K562 (cell line): ENCODE measurements around the gene TXNDC15. TPM values are rescaled to one million over a fixed set of nuclear protein-coding genes. Genes with fewer than 3 reads are reported as not detected.

ENCODE experiments used
- ARID3A ChIP-seq: IDR thresholded peaks from 2 replicates; pipeline ENCODE4 v1.6.1; 2012; ENCODE audit warnings: low read depth, low read length, improper control_type of control experiment, borderline replicate concordance
- CSDE1 ChIP-seq, 2 experiments: fragments of 450-650 bp; IDR thresholded peaks; 2 replicates each; pipeline ENCODE4 v1.6.1; 2016; ENCODE audit warnings: mild to moderate bottlenecking in 1 of 2
- CXXC5 ChIP-seq: fragments of 250-450 bp; sonication (Bioruptor Pico); IDR thresholded peaks from 2 replicates; pipeline ENCODE4 v1.8.0; 2022; ENCODE audit warnings: inconsistent platforms, mild to moderate bottlenecking, moderate library complexity
- ELF1 ChIP-seq: fragments of 200-800 bp; sonication (Bioruptor generic); IDR thresholded peaks from 2 replicates; pipeline ENCODE4 v1.6.1; 2016; ENCODE audit warnings: missing genetic modification characterization, missing compliant biosample characterization
- GABPB2 ChIP-seq: fragments of 250-450 bp; sonication (Bioruptor Pico); conservative IDR thresholded peaks from 2 replicates; pipeline ENCODE4 v1.5.1; 2021; ENCODE audit warnings: mild to moderate bottlenecking
- GTF2E2 ChIP-seq: fragments of 200-800 bp; sonication (Bioruptor generic); IDR thresholded peaks from 2 replicates; pipeline ENCODE4 v1.6.1; 2016; ENCODE audit warnings: missing genetic modification characterization, missing compliant biosample characterization
- HEY1 ChIP-seq: fragments of 250-450 bp; sonication (Bioruptor Pico); IDR thresholded peaks from 2 replicates; pipeline ENCODE4 v1.5.0; 2020; ENCODE audit warnings: mild to moderate bottlenecking, moderate library complexity, borderline replicate concordance
- KAT8 ChIP-seq: fragments of 450-650 bp; IDR thresholded peaks from 2 replicates; pipeline ENCODE4 v1.6.1; 2016; ENCODE audit warnings: low read depth, mild to moderate bottlenecking
- KDM4B ChIP-seq, 2 experiments: fragments of 450-650 bp in 1 of 2; sonication (generic) in 1 of 2; IDR thresholded peaks; 2 replicates each; pipeline ENCODE4 v1.6.1; 2016 to 2017; ENCODE audit warnings: borderline replicate concordance in 2 of 2, antibody characterized with exemption in 1 of 2, low read depth in 1 of 2, mild to moderate bottlenecking in 1 of 2
- KLF16 ChIP-seq: IDR thresholded peaks from 2 replicates; pipeline ENCODE4 v1.6.1; 2016; ENCODE audit warnings: antibody characterized with exemption
- LEF1 ChIP-seq: fragments of 450-650 bp; IDR thresholded peaks from 2 replicates; pipeline ENCODE4 v1.6.1; 2016; ENCODE audit warnings: mild to moderate bottlenecking
- MXI1 ChIP-seq: IDR thresholded peaks from 2 replicates; pipeline ENCODE4 v1.6.1; 2011; ENCODE audit warnings: low read depth, mild to moderate bottlenecking, improper control_type of control experiment, low read length
- MYBL2 ChIP-seq, 2 experiments: fragments of 450-650 bp in 1 of 2; sonication (generic) in 1 of 2; formaldehyde crosslinking in 1 of 2; IDR thresholded peaks; 2 replicates each; pipeline versions ENCODE4 v1.6.1 to v1.8.1; 2017 to 2022; ENCODE audit warnings: borderline replicate concordance in 1 of 2, inconsistent platforms in 1 of 2, low read depth in 1 of 2, mild to moderate bottlenecking in 1 of 2, missing genetic modification reagents in 1 of 2, moderate library complexity in 1 of 2
- NEUROD1 ChIP-seq: fragments of 150-350 bp; IDR thresholded peaks from 2 replicates; pipeline ENCODE4 v1.6.1; 2014; ENCODE audit warnings: borderline replicate concordance, low read length, low read depth; ENCODE audit not compliant: partially characterized antibody
- NFIC ChIP-seq: fragments of 450-650 bp; IDR thresholded peaks from 2 replicates; pipeline ENCODE4 v1.6.1; 2017; ENCODE audit warnings: mild to moderate bottlenecking, inconsistent platforms
- PML ChIP-seq: IDR thresholded peaks from 2 replicates; pipeline ENCODE4 v1.6.1; 2012; ENCODE audit warnings: low read length, inconsistent platforms
- POLR2AphosphoS2 ChIP-seq: IDR thresholded peaks from 2 replicates; pipeline ENCODE4 v1.6.1; 2012; ENCODE audit warnings: low read length, improper control_type of control experiment
- RHOXF2B ChIP-seq: fragments of 250-450 bp; sonication (Bioruptor Pico); conservative IDR thresholded peaks from 2 replicates; pipeline ENCODE4 v1.5.1; 2021
- RNF2 ChIP-seq: sonication (generic); IDR thresholded peaks from 2 replicates; pipeline ENCODE4 v1.6.1; 2016
- SMAD4 ChIP-seq: fragments of 250-450 bp; sonication (Bioruptor Pico); conservative IDR thresholded peaks from 2 replicates; pipeline ENCODE4 v1.8.0; 2021; ENCODE audit warnings: inconsistent platforms, mild to moderate bottlenecking, moderate library complexity
- SNIP1 ChIP-seq: fragments of 450-650 bp; IDR thresholded peaks from 2 replicates; pipeline ENCODE4 v1.7.1; 2017; ENCODE audit warnings: low read depth, mild to moderate bottlenecking
- TARDBP ChIP-seq: fragments of 450-650 bp; IDR thresholded peaks from 2 replicates; pipeline ENCODE4 v1.6.1; 2016
- ZBTB34 ChIP-seq: fragments of 250-450 bp; sonication (Bioruptor Pico); IDR thresholded peaks from 2 replicates; pipeline ENCODE4 v1.8.0; 2021; ENCODE audit warnings: mild to moderate bottlenecking, moderate library complexity
- ZNF133 ChIP-seq: fragments of 250-450 bp; sonication (Bioruptor Pico); IDR thresholded peaks from 2 replicates; pipeline ENCODE4 v1.4.0; 2020; ENCODE audit warnings: mild to moderate bottlenecking
- ZNF316 ChIP-seq: fragments of 450-650 bp; IDR thresholded peaks from 2 replicates; pipeline ENCODE4 v1.6.1; 2016
- ZNF696 ChIP-seq: fragments of 250-450 bp; sonication (Bioruptor Pico); conservative IDR thresholded peaks from 2 replicates; pipeline ENCODE4 v1.4.0; 2020; ENCODE audit warnings: mild to moderate bottlenecking, moderate library complexity
- polyA plus RNA-seq, 8 experiments: library from polyadenylated mRNA; depleted of rRNA in 4 of 8; stranded (reverse) in 5 of 8; unstranded in 3 of 8; fragments of >200 nt; fragmentation: Nextera tagmentation in 2 of 8; fragmentation: Illumina TruSeq in 1 of 8; extraction: Ambion mirVana in 2 of 8; extraction: Trizol in 1 of 8; gene quantifications; 2 replicates each; pipeline versions ENCODE4 v1.2.1 to v1.2.3, GENCODE V29; 2011 to 2014; ENCODE audit warnings: inconsistent platforms in 1 of 8, missing spikeins in 1 of 8
- total RNA-seq, 7 experiments: library from RNA; depleted of rRNA in 6 of 7; stranded (reverse); fragments of >200 nt in 6 of 7; fragmentation: Illumina TruSeq in 2 of 7; extraction: Trizol in 2 of 7; gene quantifications; 2 replicates each; pipeline versions ENCODE4 v1.2.1 to v1.2.3, GENCODE V29; 2011 to 2021; ENCODE audit warnings: low replicate concordance in 1 of 7

The TXNDC15 gene
- total and polyA plus RNA-seq, 9 of the 15 experiments (the other 6 are each of a cell fraction or from before 2014, with no cell fraction given) = 3.0 to 15.4 (median 12.3) TPM

GRCh38 chr5:134873987-134874830, at the start of gene TXNDC15 (continued):
- TF ChIP-seq ARID3A (no peak), SMAD4 (peak; percentile 89), KLF16 (no peak), ZBTB34 (CRISPR knock-in tag) (no peak), CXXC5 (CRISPR knock-in tag) (peak; percentile 81), RHOXF2B (CRISPR knock-in tag) (no peak), ZNF316 (no peak), ZNF133 (CRISPR knock-in tag) (no peak), ZNF696 (CRISPR knock-in tag) (no peak), HEY1 (no peak), SNIP1 (no peak), RNF2 (0 out of 2 replicates have a peak, but pooled peaks have one; percentile 39), GABPB2 (CRISPR knock-in tag) (no peak), GTF2E2 (tag) (peak; percentile 66; the same call in 1 of the 2 replicates), MXI1 (no peak), KDM4B (IDR thresholded peaks at IDR 0.05; ENCODE audit: borderline replicate concordance in 2 of 2, low read depth in 1 of 2) (peak in 1 of 2 experiments; percentile 77; a peak in 1 of 4 replicates), ELF1 (peak; percentile 74), TARDBP (no peak), NFIC (peak; percentile 58), MYBL2 (IDR thresholded peaks at IDR 0.05; ENCODE audit: low read depth) (no peak), MYBL2 (CRISPR knock-in tag; IDR thresholded peaks at IDR 0.05; ENCODE audit: borderline replicate concordance) (no peak), PML (peak; percentile 67; the same call in 1 of the 2 replicates), CSDE1 (IDR thresholded peaks at IDR 0.05) (peak; percentile 59 to 91; a peak in 2 of 4 replicates), KAT8 (peak; percentile 21; the same call in 1 of the 2 replicates), LEF1 (no peak), NEUROD1 (no peak), POLR2AphosphoS2 (no peak)
